Nephron progenitor cell (in vitro differentiated cells): ENCODE data around the gene IQCE.

Experiments used
- DNase-seq: peaks from one replicate; pipeline ENCODE4 v3.0.0; 2021
- H3K27ac Mint-ChIP-seq: 2 replicates; pipeline ENCODE4 v1.8.0; 2021; ENCODE audit warnings: mild to moderate bottlenecking, moderate library complexity, mixed read lengths
- H3K27me3 Mint-ChIP-seq: 2 replicates; pipeline ENCODE4 v1.8.0; 2021; ENCODE audit warnings: mild to moderate bottlenecking, low read depth, mixed read lengths; ENCODE audit not compliant: poor library complexity
- H3K36me3 Mint-ChIP-seq: 2 replicates; pipeline ENCODE4 v1.8.0; 2021; ENCODE audit warnings: low read depth, mixed read lengths
- H3K4me1 Mint-ChIP-seq: 2 replicates; pipeline ENCODE4 v1.8.0; 2021; ENCODE audit warnings: mixed read lengths
- H3K4me3 Mint-ChIP-seq: 2 replicates; pipeline ENCODE4 v1.8.0; 2021; ENCODE audit warnings: mild to moderate bottlenecking, moderate library complexity, mixed read lengths
- H3K9me3 Mint-ChIP-seq: 2 replicates; pipeline ENCODE4 v1.8.0; 2021; ENCODE audit warnings: mild to moderate bottlenecking, moderate library complexity, mixed read lengths
- TF ChIP-seq, protein P1 (sequence below): fragments of 200-600 bp; sonication (generic); IDR thresholded peaks from 2 replicates; pipeline ENCODE4 v1.5.0; 2021; ENCODE audit warnings: antibody characterized with exemption

The IQCE gene

DNA sequence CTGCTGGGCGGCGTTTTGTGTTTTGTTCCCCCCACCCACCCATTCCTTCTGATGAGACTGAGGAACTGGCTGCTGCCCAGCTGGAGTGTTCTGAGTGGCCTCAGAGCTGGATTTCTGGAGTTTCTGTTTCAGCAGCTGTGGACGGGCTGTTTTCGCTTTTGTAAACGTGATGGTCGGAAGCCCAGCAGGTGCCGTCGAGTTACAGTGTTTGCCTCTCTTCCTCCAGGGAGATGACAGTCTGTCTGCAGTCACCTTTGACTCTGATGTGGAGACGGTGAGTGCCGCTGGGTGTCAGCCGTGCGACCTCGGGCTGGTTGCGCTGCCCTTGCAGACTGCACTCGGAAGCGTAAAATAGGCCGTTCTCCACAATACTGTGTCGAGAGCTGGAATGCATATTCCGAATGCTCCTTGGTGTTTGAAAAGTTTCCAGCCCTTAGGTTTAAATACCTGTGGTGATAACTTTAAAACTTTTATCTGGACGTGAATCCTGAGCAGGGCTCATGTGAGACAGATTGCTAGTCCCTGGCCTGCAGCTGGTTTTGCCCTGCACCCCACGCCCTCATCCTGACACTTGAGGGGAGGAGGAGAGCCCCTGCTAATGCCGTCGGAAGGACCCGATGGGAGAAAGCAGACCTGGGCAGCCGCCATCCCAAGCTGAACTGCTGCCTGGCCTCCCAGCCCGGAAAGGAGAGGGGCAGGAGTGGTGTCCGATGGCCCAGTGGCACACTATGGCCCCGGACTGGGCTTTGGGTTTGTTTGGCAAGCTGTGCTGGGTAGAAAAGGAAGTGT, 8.3 kb downstream of the IQCE start:
- no peak overlapping the region for H3K27ac Mint-ChIP-seq

DNA sequence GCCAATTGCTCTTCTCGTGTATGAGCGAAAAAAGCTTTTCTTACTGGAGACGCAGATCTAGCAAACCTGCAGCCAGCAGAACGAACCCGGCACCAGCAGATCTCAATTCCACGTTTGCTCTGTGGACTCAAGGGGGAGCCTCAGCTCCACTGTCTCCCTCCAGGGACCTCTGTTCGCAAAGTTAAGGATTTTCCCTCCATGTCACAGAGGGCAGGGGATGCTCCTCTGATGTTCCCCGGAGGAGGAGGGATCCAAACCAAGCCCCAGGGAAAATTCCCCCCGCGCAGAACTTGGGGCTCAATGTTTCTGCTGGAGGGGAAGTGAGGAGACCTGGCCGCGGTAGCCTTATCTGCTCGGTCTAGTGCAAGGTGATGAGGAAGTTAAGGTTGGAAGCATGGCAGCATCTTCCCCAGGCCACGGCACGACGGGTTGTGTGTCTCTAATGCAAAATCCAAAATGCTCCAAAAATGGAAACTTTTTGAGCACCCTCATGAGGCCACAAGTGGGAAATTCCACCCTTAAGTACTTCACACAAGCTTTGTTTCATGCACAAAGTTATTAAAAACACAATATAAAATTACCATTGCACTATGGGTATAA, 9.0 kb downstream of the IQCE start:
- no peak overlapping the region for H3K27ac Mint-ChIP-seq
- TF ChIP-seq, protein P1, sequence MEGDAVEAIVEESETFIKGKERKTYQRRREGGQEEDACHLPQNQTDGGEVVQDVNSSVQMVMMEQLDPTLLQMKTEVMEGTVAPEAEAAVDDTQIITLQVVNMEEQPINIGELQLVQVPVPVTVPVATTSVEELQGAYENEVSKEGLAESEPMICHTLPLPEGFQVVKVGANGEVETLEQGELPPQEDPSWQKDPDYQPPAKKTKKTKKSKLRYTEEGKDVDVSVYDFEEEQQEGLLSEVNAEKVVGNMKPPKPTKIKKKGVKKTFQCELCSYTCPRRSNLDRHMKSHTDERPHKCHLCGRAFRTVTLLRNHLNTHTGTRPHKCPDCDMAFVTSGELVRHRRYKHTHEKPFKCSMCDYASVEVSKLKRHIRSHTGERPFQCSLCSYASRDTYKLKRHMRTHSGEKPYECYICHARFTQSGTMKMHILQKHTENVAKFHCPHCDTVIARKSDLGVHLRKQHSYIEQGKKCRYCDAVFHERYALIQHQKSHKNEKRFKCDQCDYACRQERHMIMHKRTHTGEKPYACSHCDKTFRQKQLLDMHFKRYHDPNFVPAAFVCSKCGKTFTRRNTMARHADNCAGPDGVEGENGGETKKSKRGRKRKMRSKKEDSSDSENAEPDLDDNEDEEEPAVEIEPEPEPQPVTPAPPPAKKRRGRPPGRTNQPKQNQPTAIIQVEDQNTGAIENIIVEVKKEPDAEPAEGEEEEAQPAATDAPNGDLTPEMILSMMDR: peak; percentile 33
- H3K4me3 Mint-ChIP-seq: no peak overlapping the region
- no peaks in the 10 kb centered on the region for H3K9me3 Mint-ChIP-seq
- peaks cover 52% of the 10 kb centered on the region for H3K4me1 Mint-ChIP-seq
- H3K27me3 Mint-ChIP-seq: peaks cover 3% of the 10 kb centered on the region
- DNase-seq: peak; percentile 36
- H3K36me3 Mint-ChIP-seq: peaks cover 15% of the 10 kb centered on the region

More for the DNA sequence above, 8.3 kb downstream of the IQCE start:
- no peak for DNase-seq
- no peaks in the 10 kb centered on the region for H3K9me3 Mint-ChIP-seq
- no peak overlapping the region for H3K4me3 Mint-ChIP-seq
- peaks cover 3% of the 10 kb centered on the region for H3K27me3 Mint-ChIP-seq
- H3K4me1 Mint-ChIP-seq: peaks cover 49% of the 10 kb centered on the region
- peaks cover 15% of the 10 kb centered on the region for H3K36me3 Mint-ChIP-seq
- TF ChIP-seq, protein P1: no peak

DNA sequence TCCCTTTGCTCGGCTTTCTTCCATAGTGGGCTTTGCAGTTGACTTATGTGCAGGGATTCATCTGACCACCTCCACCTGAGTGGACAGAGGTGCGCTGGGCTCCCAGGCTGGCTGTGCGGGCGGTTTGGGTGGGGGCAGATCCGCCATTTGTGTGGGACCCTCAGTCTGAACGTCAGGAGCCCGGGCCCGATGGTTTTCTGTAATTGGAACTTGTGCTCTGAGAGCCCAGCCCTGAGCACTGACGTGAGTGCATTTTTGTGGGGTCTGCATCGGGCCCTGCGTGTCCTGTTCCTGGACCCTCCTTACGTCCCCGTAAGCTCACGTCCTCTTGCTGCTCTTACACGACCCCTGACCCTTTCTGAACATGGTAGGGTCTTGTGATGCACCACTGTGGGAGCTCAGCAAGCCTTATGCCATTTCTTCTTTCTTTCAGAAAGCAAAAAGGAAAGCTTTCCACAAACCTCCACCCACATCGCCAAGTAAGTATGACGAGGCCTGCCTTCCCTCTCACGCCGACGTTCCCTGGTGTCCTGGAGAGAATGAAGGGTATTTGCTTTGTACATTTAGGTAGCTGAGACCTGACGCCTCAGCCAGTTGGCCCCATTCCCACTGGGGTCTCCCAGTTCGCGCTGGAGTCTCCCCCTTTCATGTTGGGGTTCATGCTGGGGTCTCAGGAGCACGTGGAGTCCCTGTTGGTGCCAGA, 9.9 kb downstream of the IQCE start:
- TF ChIP-seq, protein P1: no peak
- Mint-ChIP-seq H3K36me3 (peaks cover 15% of the 10 kb centered on the region), H3K27ac (peak overlapping the region; percentile 81), H3K4me3 (no peak overlapping the region), H3K4me1 (peaks cover 59% of the 10 kb centered on the region), H3K27me3 (peaks cover 3% of the 10 kb centered on the region), H3K9me3 (no peaks in the 10 kb centered on the region)
- no peak for DNase-seq

DNA sequence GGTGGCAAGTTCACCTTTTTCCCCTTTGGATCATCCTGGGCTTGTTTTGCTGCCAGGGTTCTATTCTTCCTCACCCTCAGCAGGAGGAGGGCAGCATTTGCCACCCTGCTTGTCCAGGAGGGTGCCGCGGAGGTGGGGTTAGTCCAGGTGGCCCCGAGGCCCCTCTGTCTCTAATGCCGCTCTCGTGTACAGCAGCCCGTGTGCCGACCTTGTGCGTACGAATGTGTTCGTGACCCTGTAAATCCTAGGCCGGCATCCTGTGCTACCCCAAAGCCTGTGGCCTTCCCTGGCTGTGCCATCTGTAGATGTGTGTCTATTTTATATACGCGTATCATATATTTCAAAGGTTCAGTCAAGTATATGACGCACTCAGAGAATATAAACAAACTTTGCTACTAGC, 10.6 kb downstream of the IQCE start:
- Mint-ChIP-seq H3K9me3 (no peaks in the 10 kb centered on the region), H3K27ac (no peak overlapping the region), H3K36me3 (peaks cover 15% of the 10 kb centered on the region), H3K4me3 (no peak overlapping the region), H3K4me1 (peaks cover 66% of the 10 kb centered on the region), H3K27me3 (peaks cover 3% of the 10 kb centered on the region)
- TF ChIP-seq, protein P1: no peak
- DNase-seq: no peak

DNA sequence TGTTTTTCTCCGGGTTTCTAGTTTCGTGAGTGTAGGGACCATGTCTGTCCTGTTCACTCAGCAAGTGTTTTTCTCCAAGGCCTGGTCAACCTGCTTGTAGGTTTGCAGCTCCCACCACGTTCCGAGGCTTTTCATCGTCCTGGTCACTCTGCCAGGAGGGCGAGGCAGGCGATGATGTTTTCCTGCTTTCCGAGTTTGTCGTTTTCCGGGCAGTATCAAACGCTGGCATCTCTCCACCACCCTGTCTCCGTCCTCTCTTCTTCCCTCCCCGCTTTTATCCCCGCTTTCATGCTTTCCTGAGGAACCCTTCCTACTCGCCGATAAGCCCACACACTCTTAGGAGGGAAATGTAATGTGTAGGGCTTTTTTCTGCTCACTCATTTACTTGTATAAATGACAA, 11.2 kb downstream of the IQCE start:
- Mint-ChIP-seq H3K4me1 (peaks cover 67% of the 10 kb centered on the region), H3K27me3 (peaks cover 5% of the 10 kb centered on the region), H3K4me3 (no peak overlapping the region), H3K27ac (no peak overlapping the region), H3K9me3 (no peaks in the 10 kb centered on the region), H3K36me3 (peaks cover 9% of the 10 kb centered on the region)
- DNase-seq: no peak
- TF ChIP-seq, protein P1: no peak
